ENCODE measurements around the gene CCP110.

GRCh38 chr16:19549673-19550072, 25.9 kb downstream of the CCP110 start:
- TF ChIP-seq GATA2 (IDR thresholded peaks at IDR 0.05; ENCODE audit: low read depth, low read length) (no peak), GATA3 (IDR thresholded peaks at IDR 0.05; ENCODE audit: low read depth, low read length) (no peak)

Data from SH-SY5Y (cell line).